IPS DF 19.7 (cell line): Measurements from ENCODE around the gene TMEM51.
"Not testable (repeated sequence)": the region's sequence is repeated elsewhere in the genome, so short reads cannot be mapped to it uniquely, and the experiment has no call there.

ENCODE experiments used
- DNase-seq: peaks from one replicate; pipeline ENCODE4 v3.0.0-alpha.2; 2013; ENCODE audit warnings: low read depth, low spot score

Gene TMEM51

GRCh38 chr1:15125101-15125745 is 28.3 kb upstream of the TMEM51 start:
- DNase-seq = no peak

- DNase-seq = no peak
Measured at GRCh38 chr1:15128077-15128476, 25.5 kb upstream of the TMEM51 start.

GRCh38 chr1:15128520-15129313 is 24.8 kb upstream of the TMEM51 start:
- no peak for DNase-seq

GRCh38 chr1:15129944-15130343 is 23.6 kb upstream of the TMEM51 start:
- no peak for DNase-seq

- DNase-seq = no peak
Measured at GRCh38 chr1:15130607-15131006, 22.9 kb upstream of the TMEM51 start.

GRCh38 chr1:15132965-15133364 is 20.6 kb upstream of the TMEM51 start:
- DNase-seq = no peak

GRCh38 chr1:15134285-15134684 is 19.3 kb upstream of the TMEM51 start:
- no peak for DNase-seq

GRCh38 chr1:15135604-15136003 is 17.9 kb upstream of the TMEM51 start:
- not testable (repeated sequence) for DNase-seq

GRCh38 chr1:15137809-15138208 is 15.7 kb upstream of the TMEM51 start:
- no peak for DNase-seq

GRCh38 chr1:15139654-15140350 is 13.7 kb upstream of the TMEM51 start:
- DNase-seq = no peak

GRCh38 chr1:15141935-15142539 is 11.5 kb upstream of the TMEM51 start:
- DNase-seq = no peak

GRCh38 chr1:15145327-15145726 is 8.2 kb upstream of the TMEM51 start:
- no peak for DNase-seq

GRCh38 chr1:15146142-15146680 is 7.3 kb upstream of the TMEM51 start:
- DNase-seq = no peak

GRCh38 chr1:15146971-15147376 is 6.6 kb upstream of the TMEM51 start:
- DNase-seq = no peak

- DNase-seq = no peak
Measured at GRCh38 chr1:15148004-15148403, 5.5 kb upstream of the TMEM51 start.

- DNase-seq = no peak
Measured at GRCh38 chr1:15148475-15148874, 5.1 kb upstream of the TMEM51 start.

- no peak for DNase-seq
Measured at GRCh38 chr1:15148941-15149340, 4.6 kb upstream of the TMEM51 start.

- no peak for DNase-seq
Measured at GRCh38 chr1:15150376-15150775, 3.2 kb upstream of the TMEM51 start.

- no peak for DNase-seq
Measured at GRCh38 chr1:15151377-15151806, 2.2 kb upstream of the TMEM51 start.

GRCh38 chr1:15151871-15152270 is 1.7 kb upstream of the TMEM51 start:
- DNase-seq = no peak

GRCh38 chr1:15152318-15153183 is 996 bp upstream of the TMEM51 start:
- no peak for DNase-seq
